HG03039 (cell line): ENCODE results near the gene VPS52.

Experiments
- ATAC-seq: cut with Tn5 transposase; IDR thresholded peaks from one replicate; pipeline ENCODE4 v1.9.1; 2021; ENCODE audit warnings: mild to moderate bottlenecking, moderate library complexity; ENCODE audit not compliant: unreplicated experiment

The VPS52 gene, protein sequence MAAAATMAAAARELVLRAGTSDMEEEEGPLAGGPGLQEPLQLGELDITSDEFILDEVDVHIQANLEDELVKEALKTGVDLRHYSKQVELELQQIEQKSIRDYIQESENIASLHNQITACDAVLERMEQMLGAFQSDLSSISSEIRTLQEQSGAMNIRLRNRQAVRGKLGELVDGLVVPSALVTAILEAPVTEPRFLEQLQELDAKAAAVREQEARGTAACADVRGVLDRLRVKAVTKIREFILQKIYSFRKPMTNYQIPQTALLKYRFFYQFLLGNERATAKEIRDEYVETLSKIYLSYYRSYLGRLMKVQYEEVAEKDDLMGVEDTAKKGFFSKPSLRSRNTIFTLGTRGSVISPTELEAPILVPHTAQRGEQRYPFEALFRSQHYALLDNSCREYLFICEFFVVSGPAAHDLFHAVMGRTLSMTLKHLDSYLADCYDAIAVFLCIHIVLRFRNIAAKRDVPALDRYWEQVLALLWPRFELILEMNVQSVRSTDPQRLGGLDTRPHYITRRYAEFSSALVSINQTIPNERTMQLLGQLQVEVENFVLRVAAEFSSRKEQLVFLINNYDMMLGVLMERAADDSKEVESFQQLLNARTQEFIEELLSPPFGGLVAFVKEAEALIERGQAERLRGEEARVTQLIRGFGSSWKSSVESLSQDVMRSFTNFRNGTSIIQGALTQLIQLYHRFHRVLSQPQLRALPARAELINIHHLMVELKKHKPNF

DNA sequence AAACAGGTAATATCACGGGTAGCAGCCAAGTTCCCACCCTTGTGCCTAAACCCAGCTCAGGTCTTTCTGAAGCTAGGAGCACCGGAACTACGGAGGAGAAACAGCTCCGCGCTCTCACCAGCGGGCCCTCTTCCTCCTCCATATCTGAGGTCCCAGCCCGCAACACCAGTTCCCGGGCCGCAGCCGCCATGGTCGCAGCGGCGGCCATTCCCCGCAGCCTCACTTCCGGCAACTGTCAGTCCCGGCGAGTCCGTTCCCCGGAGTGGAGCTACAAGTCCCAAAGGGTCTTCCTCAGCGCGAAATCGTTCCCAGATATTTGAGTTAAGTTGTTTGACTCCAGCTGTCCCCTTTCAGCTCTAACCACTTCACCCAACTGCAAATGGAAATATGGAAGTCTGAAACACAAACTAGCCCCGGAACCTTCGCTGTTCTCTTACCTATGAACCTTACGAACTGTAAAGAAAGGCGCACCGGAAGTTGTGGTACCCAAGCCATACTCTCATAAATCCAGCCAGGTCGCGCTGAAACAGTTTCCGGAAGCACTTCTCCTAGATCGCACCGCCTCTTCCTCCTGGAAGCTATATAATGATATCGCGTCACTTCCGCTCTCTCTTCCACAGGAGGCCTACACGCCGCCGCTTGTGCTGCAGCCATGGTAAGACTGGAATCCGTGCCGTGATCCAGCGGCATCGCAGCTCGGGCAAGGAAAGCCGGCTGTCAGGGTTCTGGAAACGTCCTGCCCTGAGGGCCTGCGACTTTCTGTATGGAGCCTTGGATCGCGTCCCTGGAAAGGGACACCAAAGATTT, at the start of gene VPS52, which contains the start of gene RPS18:
Gene VPS52, minus strand, starts transcription at position 409 of the 807 bp plus-strand sequence. Its CDS starts 201 bp downstream, at position 208.
Gene RPS18, plus strand, starts transcription at position 608 of the 807 bp plus-strand sequence. Its CDS starts 45 bp downstream, at position 653.
- peak; percentile 70 for ATAC-seq

DNA sequence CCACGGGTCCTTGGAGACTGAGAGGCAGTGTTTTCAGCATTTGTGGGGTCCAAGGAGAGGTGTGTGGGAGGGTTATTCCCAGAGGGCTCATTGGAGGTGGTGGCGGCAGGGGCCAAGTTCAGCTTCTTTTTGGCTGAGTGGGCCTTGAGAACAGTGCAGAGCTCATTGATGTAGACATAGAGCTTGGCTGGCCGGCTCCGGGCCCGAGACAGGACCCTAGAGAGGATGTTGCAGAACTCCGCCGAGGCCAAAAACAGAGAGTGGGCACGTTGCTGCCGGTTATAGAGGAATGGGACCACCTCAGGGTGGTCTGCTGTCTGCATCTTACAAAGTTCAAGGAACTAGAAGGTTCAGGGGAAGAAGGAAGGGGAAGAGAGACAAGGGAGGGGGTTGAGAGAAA, 49.6 kb upstream of the VPS52 start:
- ATAC-seq, result no peak

DNA sequence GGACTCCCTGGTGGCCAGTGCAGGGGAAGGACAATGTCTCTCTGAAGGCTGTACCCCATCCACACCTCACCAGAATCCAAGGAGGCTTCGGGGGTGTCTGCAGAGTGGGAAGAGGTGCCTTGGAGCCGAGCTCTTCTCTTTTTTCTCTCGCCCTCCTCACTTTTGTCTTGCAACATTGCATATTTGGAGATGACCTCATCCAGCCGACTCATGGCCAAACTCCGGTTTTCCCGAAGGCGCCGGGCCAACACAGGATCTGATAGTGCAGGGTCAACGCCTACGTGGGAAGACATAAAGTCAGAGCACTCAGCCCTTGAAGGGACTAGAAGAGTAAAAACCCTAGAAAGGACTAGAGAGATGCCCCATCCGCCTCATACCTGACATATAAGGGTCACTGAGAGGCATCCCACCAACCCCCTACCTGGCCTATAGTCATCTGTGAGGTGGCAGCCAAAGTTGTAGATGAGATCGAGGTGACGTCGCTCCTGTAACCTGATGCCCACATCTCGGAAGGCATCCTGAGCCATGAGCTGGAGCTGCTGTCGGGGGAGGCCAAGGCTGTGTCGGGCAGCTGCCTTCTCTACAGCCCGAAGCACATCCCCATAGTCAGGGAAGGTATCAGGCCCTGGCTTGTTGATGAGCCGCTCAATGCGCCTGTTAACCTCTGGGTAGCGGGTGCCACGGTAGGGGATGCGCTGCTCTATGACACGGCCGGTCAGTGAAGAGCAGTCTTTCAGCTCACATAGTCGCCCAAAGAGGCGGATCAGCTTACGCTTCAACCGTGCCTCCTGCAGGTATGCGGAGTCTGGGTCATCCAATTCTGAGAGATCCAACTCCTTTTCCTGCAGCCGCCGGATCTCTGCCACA, 48.9 kb upstream of the VPS52 start:
- no peak for ATAC-seq

DNA sequence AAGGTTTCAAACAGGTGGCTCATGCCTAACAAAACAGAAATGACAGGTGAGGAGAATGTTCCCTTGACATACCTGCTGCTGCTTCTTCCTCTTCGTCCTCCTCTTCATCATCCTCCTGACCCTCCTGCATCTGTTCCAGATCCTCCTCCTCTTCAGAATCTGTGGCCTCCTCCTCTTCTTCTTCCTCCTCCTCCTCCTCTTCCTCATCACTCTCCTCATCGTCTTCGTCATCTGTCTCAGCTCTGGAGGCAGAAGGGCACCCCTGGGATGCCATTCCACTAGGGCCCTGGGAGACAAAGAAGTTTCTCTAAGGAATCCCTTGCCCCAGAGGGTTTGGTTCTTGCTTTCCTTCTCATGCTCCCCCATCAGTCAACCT, 48.3 kb upstream of the VPS52 start:
- no peak for ATAC-seq

DNA sequence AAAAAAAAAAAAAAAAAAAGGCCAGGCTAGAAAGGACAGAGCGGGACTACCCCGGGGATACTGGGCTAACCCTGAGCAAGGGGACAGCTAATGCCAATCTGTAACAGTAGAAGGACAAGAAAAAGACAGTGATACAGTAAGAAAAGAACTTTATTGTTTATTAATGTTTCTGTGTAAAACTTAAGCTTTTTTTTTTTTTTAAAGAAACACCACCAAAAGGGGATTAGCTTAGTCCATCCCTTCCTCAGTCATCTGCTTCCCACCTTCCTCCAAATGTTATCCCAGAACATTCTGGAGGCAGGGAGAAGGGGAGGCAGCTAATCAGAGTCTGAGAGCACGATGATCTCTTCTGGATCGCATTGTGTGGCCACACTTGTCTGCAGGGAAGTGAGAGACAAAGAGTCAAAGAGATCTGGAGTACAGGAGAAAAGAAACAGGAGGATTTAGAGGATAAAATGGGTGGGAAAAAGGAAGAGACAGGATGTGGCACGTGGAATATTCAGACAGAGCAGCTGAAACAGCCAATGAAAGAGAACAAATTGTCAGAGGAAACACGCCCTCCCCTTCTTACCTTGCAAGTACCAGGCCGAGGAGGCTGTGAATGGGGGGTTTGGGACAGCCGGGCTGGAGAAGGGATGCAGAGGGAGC, 46.9 kb upstream of the VPS52 start:
- ATAC-seq, result no peak

DNA sequence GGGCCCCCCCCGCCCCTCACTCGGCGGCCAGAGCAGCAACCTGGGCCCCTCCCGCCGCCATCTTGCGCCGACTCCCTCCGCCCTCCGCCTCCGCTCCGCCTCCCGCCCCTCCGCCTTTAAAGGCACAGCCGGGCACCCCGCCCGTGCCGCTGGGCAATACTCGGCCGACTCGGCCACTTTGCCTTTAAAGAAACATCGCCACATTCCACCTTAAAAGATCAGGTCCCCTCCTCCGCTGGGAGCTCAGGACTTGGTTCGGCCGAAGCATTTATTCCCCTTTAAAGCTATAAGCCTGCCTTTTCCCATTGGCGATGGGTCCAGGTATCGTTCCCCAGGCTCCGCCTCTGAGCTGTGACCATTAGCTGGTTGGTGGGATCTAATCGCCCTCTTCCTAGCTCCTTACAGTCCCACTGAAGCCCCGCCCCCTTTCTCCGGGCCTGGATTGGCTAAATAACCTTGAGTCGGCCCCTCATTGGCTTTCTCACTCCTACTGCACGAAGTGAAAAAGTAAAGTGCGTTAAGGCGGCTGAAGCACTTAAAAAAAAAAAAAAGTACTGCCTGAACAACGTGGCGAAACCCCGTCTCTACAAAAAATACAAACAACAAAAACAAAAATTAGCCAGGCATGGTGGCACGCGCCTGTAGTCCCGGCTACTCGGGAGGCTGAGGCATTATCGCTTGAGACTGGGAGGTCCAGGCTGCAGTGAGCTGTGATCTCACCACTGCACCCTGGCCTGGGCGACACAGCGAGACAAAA, 46.2 kb upstream of the VPS52 start, which contains the start of gene ZBTB22:
Gene ZBTB22, minus strand, starts transcription at position 76 of the 757 bp plus-strand sequence. CDS start 828 bp downstream, outside the sequence.
- ATAC-seq, result peak; percentile 38

DNA sequence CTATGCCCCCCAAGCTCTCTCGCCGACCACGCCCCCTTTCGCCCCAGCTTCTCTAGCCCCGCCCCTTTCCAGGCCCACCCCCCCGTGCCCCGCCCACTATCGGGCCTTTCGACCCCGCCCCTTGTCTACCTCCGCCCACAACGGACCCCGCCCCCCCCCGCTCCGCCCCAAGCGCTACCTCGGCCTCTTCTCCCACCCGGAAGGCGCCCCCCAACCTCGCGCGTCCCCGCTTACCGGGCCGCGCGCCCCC, 45.7 kb upstream of the VPS52 start:
- no peak for ATAC-seq

DNA sequence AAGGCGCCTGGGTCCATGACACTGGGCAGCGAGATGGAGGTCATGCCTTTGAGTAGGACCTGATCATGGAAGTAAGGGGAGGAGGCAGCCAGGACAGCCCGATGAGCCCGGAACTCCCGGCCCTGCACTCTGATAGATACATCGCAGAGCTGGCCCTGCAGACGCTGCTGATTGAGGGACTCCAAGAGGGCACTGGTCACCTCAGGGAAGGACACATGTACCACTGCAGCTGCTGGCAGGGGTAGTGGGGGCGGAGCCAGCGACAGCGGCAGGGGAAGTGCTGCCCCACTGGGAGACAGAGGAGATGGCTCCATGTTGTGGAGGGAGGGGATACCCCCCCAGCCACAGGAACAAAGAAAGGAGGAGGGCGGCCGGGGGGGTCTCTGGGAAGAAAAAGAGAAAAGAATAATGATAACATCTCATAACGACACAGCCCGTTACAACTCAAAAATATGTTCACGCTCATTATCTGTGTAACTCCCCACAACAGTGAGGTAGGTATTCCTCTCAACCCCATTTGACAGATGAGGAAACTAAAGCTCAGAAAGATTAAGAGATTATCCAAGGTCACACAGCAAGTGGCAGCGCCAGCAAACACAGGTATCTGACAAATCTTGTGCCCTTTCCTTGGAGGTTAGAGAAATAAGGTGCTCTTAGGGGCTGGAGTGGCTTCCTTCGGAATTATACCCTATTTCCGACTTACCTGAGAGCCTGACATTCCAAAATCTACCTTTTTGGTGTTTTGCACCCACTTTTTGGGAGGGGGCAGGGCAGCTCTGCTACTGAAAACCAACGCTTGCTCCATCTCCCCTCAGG, 45.1 kb upstream of the VPS52 start:
- no peak for ATAC-seq

DNA sequence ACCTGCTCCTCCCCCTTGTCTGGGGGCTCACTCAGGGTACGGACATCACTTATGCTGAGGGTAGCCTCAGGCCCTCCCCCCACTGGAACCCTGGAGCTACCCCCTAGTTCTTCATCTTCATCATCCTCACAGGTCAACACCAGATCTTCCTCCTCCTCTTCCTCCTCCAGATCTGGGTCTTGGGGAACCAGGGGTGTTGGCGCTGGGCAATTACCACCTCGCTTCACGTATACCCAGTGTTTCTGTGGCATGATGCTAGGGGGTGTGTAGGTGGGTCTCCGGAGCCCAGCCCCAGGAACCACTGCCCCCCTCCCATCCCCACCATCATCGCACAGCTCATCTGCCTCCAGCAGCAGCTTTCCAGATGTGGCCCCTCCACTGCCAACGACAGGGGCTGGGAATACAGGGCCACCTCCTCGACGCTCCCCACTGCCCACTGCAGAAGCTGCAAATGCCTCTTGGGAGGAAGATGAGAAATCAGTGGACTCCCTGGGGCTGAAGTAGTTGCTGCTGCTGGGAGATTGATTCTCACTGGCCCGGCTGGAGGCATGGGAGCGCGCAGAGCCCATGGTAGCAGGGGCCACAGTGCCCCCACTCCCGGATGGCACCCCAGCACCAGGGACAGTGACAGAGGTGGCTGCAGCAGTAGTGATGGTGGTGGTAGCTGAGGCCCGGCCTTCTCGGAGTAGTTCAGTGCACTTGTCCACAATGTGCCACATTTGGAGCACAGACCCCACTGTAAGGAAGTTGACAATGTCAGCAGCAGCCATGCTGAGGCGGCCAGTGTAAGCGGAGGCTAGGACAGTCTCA, 44.3 kb upstream of the VPS52 start:
- ATAC-seq, result no peak

DNA sequence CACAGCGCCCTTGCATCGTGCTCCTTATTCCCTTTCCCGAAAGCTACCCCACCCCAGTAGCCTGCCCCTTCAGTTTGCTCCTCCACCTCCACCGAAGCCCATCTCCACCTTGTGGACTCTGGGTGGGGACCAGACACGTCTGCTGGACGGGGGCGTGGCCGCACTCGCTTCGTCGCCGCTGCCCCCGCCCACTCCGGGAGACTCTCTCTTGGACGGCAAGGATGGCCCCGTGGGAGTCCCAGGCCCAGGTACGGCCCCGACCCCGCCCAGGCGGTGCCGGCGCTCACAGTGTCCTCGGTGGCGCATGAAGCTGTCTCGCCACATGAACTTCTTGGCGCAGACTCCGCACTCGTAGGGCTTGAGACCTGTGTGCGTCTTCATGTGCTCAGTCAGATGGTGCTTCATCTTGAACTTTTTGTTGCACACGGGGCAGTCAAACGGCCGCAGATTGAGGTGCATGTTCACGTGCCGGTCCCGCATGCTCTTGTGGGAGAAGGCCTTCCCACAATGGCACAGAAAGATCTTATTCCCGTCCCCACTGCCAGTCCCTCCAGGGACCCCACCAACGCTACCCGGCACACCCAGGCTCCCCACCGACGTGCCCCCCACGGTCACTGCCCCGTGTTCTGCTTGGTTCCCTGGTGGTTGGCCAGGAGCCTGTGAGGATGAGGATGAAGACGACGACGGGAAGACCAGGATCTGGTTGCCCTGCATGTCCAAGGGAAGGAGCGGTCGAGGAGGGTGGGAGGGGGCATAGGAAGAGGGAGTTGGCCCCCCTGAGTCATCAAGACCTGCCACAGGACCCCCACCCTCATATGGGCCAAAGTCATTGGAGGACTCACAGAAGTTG, 43.5 kb upstream of the VPS52 start:
- no peak for ATAC-seq

DNA sequence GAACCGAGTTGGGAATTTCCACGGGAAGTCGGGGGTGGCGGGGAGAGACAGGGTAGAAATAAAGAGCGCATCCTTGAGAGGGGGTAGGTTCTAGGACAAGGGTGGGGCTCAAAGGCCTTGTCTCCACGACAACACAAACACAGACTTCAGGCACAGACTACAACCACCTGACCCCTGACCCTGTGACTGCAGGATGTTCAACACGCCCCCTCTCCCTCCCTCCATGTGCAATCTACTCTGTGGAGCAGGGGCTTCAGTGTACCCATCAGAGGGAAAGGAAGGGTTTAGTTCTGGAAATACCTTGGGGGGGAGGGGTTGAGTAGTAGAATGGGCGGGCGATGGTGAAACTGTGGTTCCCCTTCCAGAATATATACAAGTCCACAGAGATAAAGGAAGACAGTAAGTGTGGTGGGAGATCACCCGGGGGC, 42.9 kb upstream of the VPS52 start:
- ATAC-seq, result no peak

DNA sequence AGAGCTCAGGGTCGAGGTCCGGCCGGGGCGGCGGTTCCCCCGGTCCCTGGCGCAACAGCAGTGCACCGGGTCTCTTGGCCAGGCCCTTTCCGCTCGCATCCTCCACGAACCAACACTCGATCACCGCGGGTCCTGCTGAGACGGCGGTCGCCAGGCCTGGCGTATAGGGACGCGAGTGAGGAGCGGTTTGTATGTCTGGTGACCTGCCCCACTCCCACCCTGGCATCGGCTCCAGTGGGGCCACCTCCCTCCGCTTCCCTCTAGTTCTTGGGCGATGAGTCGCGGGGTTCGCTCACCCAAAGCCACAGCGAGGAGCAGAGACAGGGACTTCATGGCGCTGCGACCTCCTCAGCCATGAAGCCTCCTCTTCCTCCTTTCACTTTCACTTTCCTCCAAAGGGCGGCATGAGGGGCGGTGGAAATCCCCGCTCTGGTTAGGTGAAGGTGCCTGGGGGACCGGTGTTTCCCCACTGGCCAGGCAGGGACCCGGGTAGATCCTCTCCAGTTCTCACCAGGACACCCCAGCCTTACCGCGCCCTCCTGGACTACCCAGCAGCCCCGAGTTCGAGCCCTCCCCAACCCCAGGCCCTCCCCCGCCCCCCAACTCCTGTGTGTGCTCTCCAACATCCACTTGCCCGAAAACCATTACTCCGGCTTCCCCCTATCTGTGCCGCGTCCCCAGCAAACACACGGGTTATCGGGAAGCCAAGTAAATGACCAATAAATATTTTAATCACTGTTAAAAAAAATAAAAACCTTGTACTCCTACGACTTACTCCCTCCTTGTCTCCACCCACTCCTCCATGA, 42.2 kb upstream of the VPS52 start, which contains the start of gene TAPBP:
Gene TAPBP, minus strand, starts transcription at position 370 of the 806 bp plus-strand sequence. Its CDS starts 37 bp downstream, at position 333.
- ATAC-seq, result peak; percentile 32

DNA sequence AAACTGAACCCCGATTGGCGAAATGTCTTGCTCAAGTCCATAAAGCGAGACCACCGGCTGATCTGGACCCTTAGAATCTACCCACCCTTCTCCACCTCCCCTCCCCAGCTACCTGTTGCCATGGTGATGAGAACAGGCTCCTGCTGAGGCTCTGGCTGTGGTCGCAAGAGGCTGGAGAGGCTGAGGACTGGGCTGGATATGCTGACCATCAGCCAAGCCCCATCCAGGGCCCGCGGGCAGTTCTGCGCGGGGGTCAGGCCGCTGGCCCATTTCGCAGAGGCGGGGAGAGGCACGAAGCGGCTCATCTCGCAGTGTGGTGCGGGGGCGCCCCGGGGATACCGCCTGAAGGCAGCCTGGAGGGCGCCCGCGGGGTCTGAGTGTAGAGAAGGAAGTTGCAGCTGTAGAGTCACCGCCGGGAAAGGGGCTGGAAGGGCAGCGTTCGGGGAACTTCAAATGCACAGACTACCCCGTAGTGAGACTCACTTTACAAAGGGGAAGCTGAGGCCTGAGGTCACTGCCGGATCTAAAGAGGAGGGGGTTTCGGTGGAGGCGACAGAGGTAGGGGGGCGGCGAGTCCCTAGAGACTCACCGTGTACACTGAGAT, 41.5 kb upstream of the VPS52 start:
- peak; percentile 0 for ATAC-seq

DNA sequence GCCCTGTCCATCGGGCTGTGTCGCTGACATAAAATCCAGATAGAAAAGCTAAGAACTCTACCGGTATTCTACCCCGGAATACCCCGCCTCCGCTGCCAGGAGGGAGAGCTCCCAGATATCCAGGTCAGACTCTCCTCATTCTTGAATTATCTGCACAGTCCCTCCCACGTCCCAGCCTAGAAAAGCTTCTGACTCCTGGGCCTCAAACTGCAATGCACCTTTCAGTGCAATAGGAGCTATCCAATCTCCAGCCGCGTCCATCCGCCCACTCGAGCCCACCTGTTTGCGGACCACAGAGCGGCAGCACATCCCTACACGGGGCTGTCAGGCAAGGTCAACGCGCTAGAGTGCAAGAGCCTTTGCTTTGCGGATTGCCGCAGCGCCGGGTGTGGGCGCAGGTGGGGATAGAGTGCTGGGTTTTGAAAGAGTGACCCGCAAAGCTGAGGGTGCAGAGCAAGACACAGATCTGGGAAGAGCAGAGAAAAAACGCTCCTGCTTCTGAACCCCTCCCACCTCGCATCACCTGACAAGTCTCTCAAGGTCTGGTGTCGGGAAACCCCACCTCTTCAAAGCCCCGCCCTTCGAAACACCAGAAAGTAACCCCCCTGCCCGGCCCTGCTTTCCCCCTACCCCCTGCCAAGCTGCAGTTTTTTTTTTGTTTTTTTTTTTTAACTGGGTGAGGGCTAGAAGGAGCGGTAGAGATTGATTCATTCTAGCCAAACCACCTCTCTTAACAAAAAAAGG, 40.9 kb upstream of the VPS52 start:
- ATAC-seq, result no peak

DNA sequence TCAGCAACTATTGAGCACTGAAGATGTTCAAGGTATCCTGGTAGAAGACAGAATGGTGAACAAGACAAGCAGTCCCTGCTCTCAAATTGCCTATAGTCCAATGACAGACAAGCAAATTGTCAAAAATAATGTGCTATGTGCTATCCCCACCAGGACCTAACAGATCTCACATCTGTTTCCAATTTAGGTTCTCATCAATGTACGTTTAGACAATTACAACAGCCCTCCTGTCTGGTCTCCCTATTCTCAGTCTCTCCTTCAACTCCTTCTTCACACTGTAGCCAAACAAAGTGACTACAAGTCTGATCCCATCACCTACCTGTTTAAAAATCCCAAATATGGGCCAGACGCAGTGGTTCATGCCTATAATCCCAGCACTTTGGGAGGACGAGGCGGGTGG, 34.7 kb upstream of the VPS52 start:
- no peak for ATAC-seq
